Activated CD4-positive, alpha-beta T cell treated with anti-CD3 and anti-CD28 coated beads, Interleukin-2, amount 50 U/mL, for 4 hours (primary cell): ENCODE data around the gene SLC28A3.

Experiments
- DNase-seq, 2 experiments: peaks; one replicate each; pipeline ENCODE4 v3.0.0-alpha.2; 2020

Gene SLC28A3

GRCh38 chr9:84230355-84231145 is 110.0 kb downstream of the SLC28A3 start:
- DNase-seq = no peak

- no peak for DNase-seq
Measured at GRCh38 chr9:84229191-84229590, 111.4 kb downstream of the SLC28A3 start.

GRCh38 chr9:84228130-84228720 is 112.3 kb downstream of the SLC28A3 start:
- DNase-seq = no peak

DNA sequence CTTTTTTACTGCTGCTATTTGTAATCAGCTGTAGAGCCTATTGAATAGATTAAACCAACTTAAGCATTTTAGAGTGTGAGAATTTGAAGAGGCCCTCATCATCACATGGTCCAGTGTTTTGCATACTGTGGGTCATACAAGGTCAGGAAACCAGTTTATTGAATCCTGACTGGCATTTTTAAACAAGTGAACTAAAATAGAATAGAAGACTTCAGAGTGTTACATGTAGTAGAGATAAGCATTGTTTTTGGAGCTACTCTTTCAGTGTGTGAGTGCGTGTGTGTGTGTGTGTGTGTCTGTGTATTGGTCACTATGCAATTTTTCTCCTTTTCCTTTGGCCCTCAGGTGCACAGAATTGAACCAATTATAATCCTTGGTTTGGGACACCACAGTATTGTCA is 114.4 kb downstream of the SLC28A3 start:
- no peak for DNase-seq
